HFF-Myc (cell line): ENCODE data around the gene PRLH.

Experiments
- DNase-seq: peaks from one replicate; pipeline ENCODE4 v3.0.0-alpha.2; 2011; ENCODE audit warnings: low read depth; ENCODE audit errors: extremely low read depth
- H3K4me3 ChIP-seq: replicated peaks from 2 replicates; pipeline ENCODE4 v1.5.1; 2011; ENCODE audit warnings: low read depth, mild to moderate bottlenecking, control low read depth, low read length
- CTCF ChIP-seq: IDR thresholded peaks from 2 replicates; pipeline ENCODE4 v1.5.1; 2012; ENCODE audit warnings: mild to moderate bottlenecking, low read depth, low read length, control low read depth; ENCODE audit errors: missing control alignments

Gene PRLH

GRCh38 chr2:237546040-237546875 is 20.1 kb upstream of the PRLH start:
- no peak overlapping the region for H3K4me3 ChIP-seq
- no peak for DNase-seq
- TF ChIP-seq CTCF: no peak

GRCh38 chr2:237546876-237547395 is 19.4 kb upstream of the PRLH start:
- no peak for DNase-seq
- no peak for TF ChIP-seq CTCF
- H3K4me3 ChIP-seq: no peak overlapping the region

GRCh38 chr2:237547841-237548416 is 18.4 kb upstream of the PRLH start:
- H3K4me3 ChIP-seq: no peak overlapping the region
- DNase-seq: no peak
- no peak for TF ChIP-seq CTCF

GRCh38 chr2:237549216-237549615 is 17.2 kb upstream of the PRLH start:
- DNase-seq: no peak
- no peak for TF ChIP-seq CTCF
- no peak overlapping the region for H3K4me3 ChIP-seq

GRCh38 chr2:237549643-237550415 is 16.5 kb upstream of the PRLH start:
- TF ChIP-seq CTCF: no peak
- H3K4me3 ChIP-seq: no peak overlapping the region
- DNase-seq: no peak

GRCh38 chr2:237551071-237551574 is 15.3 kb upstream of the PRLH start:
- no peak for DNase-seq
- H3K4me3 ChIP-seq: no peak overlapping the region
- TF ChIP-seq CTCF: no peak
